Hepatocyte (in vitro differentiated cells): ENCODE measurements around the gene RARRES2. TPM values are rescaled to one million over a fixed set of nuclear protein-coding genes. Genes with fewer than 3 reads are reported as not detected.
A peak's percentile ranks its signal among the peaks of the same experiment; 100 is the strongest.

Source experiments
- DNase-seq: peaks from one replicate; pipeline ENCODE4 v3.0.0-alpha.2; 2016; ENCODE audit warnings: low spot score
- H2AFZ ChIP-seq: fragments of 200-600 bp; sonication (generic); 2 replicates; pipeline ENCODE4 v1.6.0; 2016; ENCODE audit warnings: antibody characterized with exemption, mild to moderate bottlenecking
- H3K27ac ChIP-seq: fragments of 200-600 bp; sonication (generic); 2 replicates; pipeline ENCODE4 v1.5.1; 2016; ENCODE audit warnings: mild to moderate bottlenecking
- H3K27me3 ChIP-seq: fragments of 200-600 bp; sonication (generic); 2 replicates; pipeline ENCODE4 v1.6.1; 2016
- H3K36me3 ChIP-seq: fragments of 200-600 bp; sonication (generic); replicated peaks from 2 replicates; pipeline ENCODE4 v1.5.1; 2016; ENCODE audit warnings: low read depth; ENCODE audit not compliant: insufficient read depth
- H3K4me1 ChIP-seq: fragments of 200-600 bp; sonication (generic); 2 replicates; pipeline ENCODE4 v1.5.1; 2016; ENCODE audit warnings: mild to moderate bottlenecking, moderate library complexity; ENCODE audit not compliant: insufficient read depth
- H3K4me2 ChIP-seq: fragments of 200-600 bp; sonication (generic); 2 replicates; pipeline ENCODE4 v1.6.0; 2016
- H3K4me3 ChIP-seq: fragments of 200-600 bp; sonication (generic); 2 replicates; pipeline ENCODE4 v1.5.1; 2016; ENCODE audit warnings: mild to moderate bottlenecking
- H3K79me2 ChIP-seq: fragments of 200-600 bp; sonication (generic); 2 replicates; pipeline ENCODE4 v1.6.0; 2017; ENCODE audit warnings: mild to moderate bottlenecking
- H3K9me2 ChIP-seq: fragments of 200-600 bp; sonication (generic); replicated peaks from 2 replicates; pipeline ENCODE4 v1.6.0; 2017; ENCODE audit warnings: mild to moderate bottlenecking; ENCODE audit not compliant: insufficient read depth
- H3K9me3 ChIP-seq: fragments of 200-600 bp; sonication (generic); 2 replicates; pipeline ENCODE4 v1.5.1; 2016; ENCODE audit warnings: low read depth, mild to moderate bottlenecking
- H4K20me1 ChIP-seq: fragments of 200-600 bp; sonication (generic); 2 replicates; pipeline ENCODE4 v1.6.0; 2016; ENCODE audit warnings: mild to moderate bottlenecking; ENCODE audit not compliant: insufficient read depth, poor library complexity, severe bottlenecking
- EZH2 ChIP-seq: fragments of 200-600 bp; sonication (generic); IDR thresholded peaks from 2 replicates; pipeline ENCODE4 v1.6.1; 2016; ENCODE audit warnings: antibody characterized with exemption, mild to moderate bottlenecking, borderline replicate concordance
- EZH2phosphoT487 ChIP-seq: fragments of 200-600 bp; sonication (generic); IDR thresholded peaks from one replicate; pipeline ENCODE4 v1.6.1; 2018; ENCODE audit warnings: antibody characterized with exemption, mild to moderate bottlenecking, low read depth, moderate library complexity; ENCODE audit not compliant: unreplicated experiment, severe bottlenecking
- WGBS: methylation state at CpG from one replicate; pipeline ENCODE4 v1.1.6; 2016; ENCODE audit warnings: low lambda C conversion rate; ENCODE audit errors: missing lambda C conversion rate; 5-methylcytosine and 5-hydroxymethylcytosine counted together
- polyA plus RNA-seq: library from polyadenylated mRNA; unstranded; fragments of >200 nt; fragmentation: Nextera tagmentation; extraction: Ambion mirVana; gene quantifications from 2 replicates; pipeline ENCODE4 v1.2.1, GENCODE V29; 2016
- total RNA-seq: library from RNA; depleted of rRNA; stranded (reverse); fragments of >200 nt; gene quantifications from 2 replicates; pipeline ENCODE4 v1.2.3, GENCODE V29; 2014
- TF ChIP-seq, protein P1 (sequence below): fragments of 200-600 bp; sonication (generic); IDR thresholded peaks from 2 replicates; pipeline ENCODE4 v1.5.1; 2016; ENCODE audit warnings: antibody characterized with exemption, mild to moderate bottlenecking; ENCODE audit not compliant: poor library complexity

The RARRES2 gene
- total and polyA plus RNA-seq, 2 experiments from 2014 or later = 104 to 187 TPM

DNA sequence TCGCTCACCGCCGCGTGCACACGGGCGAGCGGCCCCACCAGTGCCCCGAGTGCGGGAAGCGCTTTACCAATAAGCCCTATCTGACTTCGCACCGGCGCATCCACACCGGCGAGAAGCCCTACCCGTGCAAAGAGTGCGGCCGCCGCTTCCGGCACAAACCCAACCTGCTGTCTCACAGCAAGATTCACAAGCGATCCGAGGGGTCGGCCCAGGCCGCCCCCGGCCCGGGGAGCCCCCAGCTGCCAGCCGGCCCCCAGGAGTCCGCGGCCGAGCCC, 30.5 kb upstream of the RARRES2 start:
- Histone ChIP-seq H3K27ac (no peak overlapping the region), H3K36me3 (no peaks in the 10 kb centered on the region), H3K9me3 (no peaks in the 10 kb centered on the region), H2AFZ (no peak overlapping the region), H4K20me1 (no peaks in the 10 kb centered on the region), H3K4me1 (peaks cover 48% of the 10 kb centered on the region), H3K4me3 (no peak overlapping the region), H3K4me2 (no peak overlapping the region), H3K79me2 (peaks cover 76% of the 10 kb centered on the region), H3K27me3 (no peaks in the 10 kb centered on the region), H3K9me2 (no peaks in the 10 kb centered on the region)
- 98% methylated on average over 18 of the region's 30 CpGs for WGBS
- no peak for TF ChIP-seq EZH2phosphoT487
- TF ChIP-seq, protein P1, sequence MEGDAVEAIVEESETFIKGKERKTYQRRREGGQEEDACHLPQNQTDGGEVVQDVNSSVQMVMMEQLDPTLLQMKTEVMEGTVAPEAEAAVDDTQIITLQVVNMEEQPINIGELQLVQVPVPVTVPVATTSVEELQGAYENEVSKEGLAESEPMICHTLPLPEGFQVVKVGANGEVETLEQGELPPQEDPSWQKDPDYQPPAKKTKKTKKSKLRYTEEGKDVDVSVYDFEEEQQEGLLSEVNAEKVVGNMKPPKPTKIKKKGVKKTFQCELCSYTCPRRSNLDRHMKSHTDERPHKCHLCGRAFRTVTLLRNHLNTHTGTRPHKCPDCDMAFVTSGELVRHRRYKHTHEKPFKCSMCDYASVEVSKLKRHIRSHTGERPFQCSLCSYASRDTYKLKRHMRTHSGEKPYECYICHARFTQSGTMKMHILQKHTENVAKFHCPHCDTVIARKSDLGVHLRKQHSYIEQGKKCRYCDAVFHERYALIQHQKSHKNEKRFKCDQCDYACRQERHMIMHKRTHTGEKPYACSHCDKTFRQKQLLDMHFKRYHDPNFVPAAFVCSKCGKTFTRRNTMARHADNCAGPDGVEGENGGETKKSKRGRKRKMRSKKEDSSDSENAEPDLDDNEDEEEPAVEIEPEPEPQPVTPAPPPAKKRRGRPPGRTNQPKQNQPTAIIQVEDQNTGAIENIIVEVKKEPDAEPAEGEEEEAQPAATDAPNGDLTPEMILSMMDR = no peak
- no peak for TF ChIP-seq EZH2
- no peak for DNase-seq

DNA sequence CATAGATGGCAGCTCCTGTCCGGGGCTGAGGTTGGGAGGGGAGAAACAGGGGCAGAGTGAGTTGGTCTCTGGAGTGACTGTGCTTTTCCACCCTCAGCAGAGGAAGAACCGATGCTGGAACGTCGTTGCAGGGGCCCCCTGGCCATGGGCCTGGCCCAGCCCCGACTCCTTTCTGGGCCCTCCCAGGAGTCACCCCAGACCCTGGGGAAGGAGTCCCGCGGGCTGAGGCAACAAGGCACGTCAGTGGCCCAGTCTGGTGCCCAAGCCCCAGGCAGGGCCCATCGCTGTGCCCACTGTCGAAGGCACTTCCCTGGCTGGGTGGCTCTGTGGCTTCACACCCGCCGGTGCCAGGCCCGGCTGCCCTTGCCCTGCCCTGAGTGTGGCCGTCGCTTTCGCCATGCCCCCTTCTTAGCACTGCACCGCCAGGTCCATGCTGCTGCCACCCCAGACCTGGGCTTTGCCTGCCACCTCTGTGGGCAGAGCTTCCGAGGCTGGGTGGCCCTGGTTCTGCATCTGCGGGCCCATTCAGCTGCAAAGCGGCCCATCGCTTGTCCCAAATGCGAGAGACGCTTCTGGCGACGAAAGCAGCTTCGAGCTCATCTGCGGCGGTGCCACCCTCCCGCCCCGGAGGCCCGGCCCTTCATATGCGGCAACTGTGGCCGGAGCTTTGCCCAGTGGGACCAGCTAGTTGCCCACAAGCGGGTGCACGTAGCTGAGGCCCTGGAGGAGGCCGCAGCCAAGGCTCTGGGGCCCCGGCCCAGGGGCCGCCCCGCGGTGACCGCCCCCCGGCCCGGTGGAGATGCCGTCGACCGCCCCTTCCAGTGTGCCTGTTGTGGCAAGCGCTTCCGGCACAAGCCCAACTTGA, 29.9 kb upstream of the RARRES2 start:
- Histone ChIP-seq H3K4me2 (peak overlapping the region; percentile 94), H3K4me3 (no peak overlapping the region), H3K36me3 (no peaks in the 10 kb centered on the region), H2AFZ (no peak overlapping the region), H3K9me3 (no peaks in the 10 kb centered on the region), H3K27me3 (no peaks in the 10 kb centered on the region), H3K27ac (peak overlapping the region; percentile 96), H3K79me2 (peaks cover 78% of the 10 kb centered on the region), H3K4me1 (peaks cover 42% of the 10 kb centered on the region), H3K9me2 (no peaks in the 10 kb centered on the region), H4K20me1 (no peaks in the 10 kb centered on the region)
- 94% methylated on average over 42 of the region's 48 CpGs for WGBS
- no peak for DNase-seq
- TF ChIP-seq EZH2 (no peak), EZH2phosphoT487 (no peak)
- TF ChIP-seq, protein P1 = no peak

GRCh38 chr7:150370612-150371071, 29.2 kb upstream of the RARRES2 start:
- Histone ChIP-seq H3K4me2 (peak overlapping the region; percentile 94), H3K9me3 (no peaks in the 10 kb centered on the region), H3K79me2 (peaks cover 75% of the 10 kb centered on the region), H3K9me2 (no peaks in the 10 kb centered on the region), H3K27ac (peak overlapping the region; percentile 96), H3K36me3 (no peaks in the 10 kb centered on the region), H3K4me3 (no peak overlapping the region), H3K27me3 (no peaks in the 10 kb centered on the region), H2AFZ (no peak overlapping the region), H4K20me1 (no peaks in the 10 kb centered on the region), H3K4me1 (peaks cover 35% of the 10 kb centered on the region)
- WGBS = 64% methylated on average over 3 of the region's 3 CpGs
- TF ChIP-seq EZH2 (no peak), EZH2phosphoT487 (no peak)
- TF ChIP-seq, protein P1 = no peak
- DNase-seq = no peak
